CD1c-positive myeloid dendritic cell (primary cell): ENCODE measurements around the gene PLEKHA6.
A peak's percentile ranks its signal among the peaks of the same experiment; 100 is the strongest.

Source experiments
- DNase-seq: peaks from one replicate; pipeline ENCODE4 v3.0.0-alpha.2; 2016; ENCODE audit errors: extremely low spot score

The PLEKHA6 gene

GRCh38 chr1:204216880-204217647, 142.7 kb downstream of the PLEKHA6 start:
- no peak for DNase-seq

GRCh38 chr1:204216236-204216635, 143.5 kb downstream of the PLEKHA6 start:
- no peak for DNase-seq

GRCh38 chr1:204213668-204214662, 145.8 kb downstream of the PLEKHA6 start, which contains the start of gene GOLT1A:
GOLT1A (minus strand) TSS chr1:204213988; CDS start chr1:204213906, 82 bp downstream.
- DNase-seq, result peak; percentile 58

- no peak for DNase-seq
Measured at GRCh38 chr1:204212715-204213114, 147.0 kb downstream of the PLEKHA6 start.

- no peak for DNase-seq
Measured at GRCh38 chr1:204211046-204211445, 148.7 kb downstream of the PLEKHA6 start.

GRCh38 chr1:204207136-204207616, 152.6 kb downstream of the PLEKHA6 start:
- DNase-seq, result peak; percentile 69

- DNase-seq, result no peak
Measured at GRCh38 chr1:204206121-204206520, 153.6 kb downstream of the PLEKHA6 start.

- no peak for DNase-seq
Measured at GRCh38 chr1:204205486-204205885, 154.2 kb downstream of the PLEKHA6 start.

GRCh38 chr1:204204944-204205343, 154.8 kb downstream of the PLEKHA6 start:
- DNase-seq, result no peak

- no peak for DNase-seq
Measured at GRCh38 chr1:204203206-204203767, 156.4 kb downstream of the PLEKHA6 start.

GRCh38 chr1:204202481-204202880, 157.2 kb downstream of the PLEKHA6 start:
- no peak for DNase-seq

GRCh38 chr1:204201348-204202040, 158.2 kb downstream of the PLEKHA6 start:
- no peak for DNase-seq

- no peak for DNase-seq
Measured at GRCh38 chr1:204199579-204199978, 160.2 kb downstream of the PLEKHA6 start.

GRCh38 chr1:204198348-204199340, 161.1 kb downstream of the PLEKHA6 start:
- no peak for DNase-seq

GRCh38 chr1:204197068-204197467, 162.7 kb downstream of the PLEKHA6 start:
- DNase-seq, result no peak

GRCh38 chr1:204196068-204196795, 163.5 kb downstream of the PLEKHA6 start, which contains the start of gene KISS1:
KISS1 (minus strand) TSS chr1:204196491; CDS start chr1:204192876, 3,615 bp downstream.
- no peak for DNase-seq

GRCh38 chr1:204194771-204195170, 165.0 kb downstream of the PLEKHA6 start:
- DNase-seq, result no peak

- no peak for DNase-seq
Measured at GRCh38 chr1:204194080-204194479, 165.6 kb downstream of the PLEKHA6 start.
